HG03521 (cell line): ENCODE data around the gene AP2B1.

Experiments used
- ATAC-seq: cut with Tn5 transposase; IDR thresholded peaks from one replicate; pipeline ENCODE4 v1.9.1; 2021; ENCODE audit warnings: mild to moderate bottlenecking, moderate library complexity; ENCODE audit not compliant: unreplicated experiment

The AP2B1 gene

DNA sequence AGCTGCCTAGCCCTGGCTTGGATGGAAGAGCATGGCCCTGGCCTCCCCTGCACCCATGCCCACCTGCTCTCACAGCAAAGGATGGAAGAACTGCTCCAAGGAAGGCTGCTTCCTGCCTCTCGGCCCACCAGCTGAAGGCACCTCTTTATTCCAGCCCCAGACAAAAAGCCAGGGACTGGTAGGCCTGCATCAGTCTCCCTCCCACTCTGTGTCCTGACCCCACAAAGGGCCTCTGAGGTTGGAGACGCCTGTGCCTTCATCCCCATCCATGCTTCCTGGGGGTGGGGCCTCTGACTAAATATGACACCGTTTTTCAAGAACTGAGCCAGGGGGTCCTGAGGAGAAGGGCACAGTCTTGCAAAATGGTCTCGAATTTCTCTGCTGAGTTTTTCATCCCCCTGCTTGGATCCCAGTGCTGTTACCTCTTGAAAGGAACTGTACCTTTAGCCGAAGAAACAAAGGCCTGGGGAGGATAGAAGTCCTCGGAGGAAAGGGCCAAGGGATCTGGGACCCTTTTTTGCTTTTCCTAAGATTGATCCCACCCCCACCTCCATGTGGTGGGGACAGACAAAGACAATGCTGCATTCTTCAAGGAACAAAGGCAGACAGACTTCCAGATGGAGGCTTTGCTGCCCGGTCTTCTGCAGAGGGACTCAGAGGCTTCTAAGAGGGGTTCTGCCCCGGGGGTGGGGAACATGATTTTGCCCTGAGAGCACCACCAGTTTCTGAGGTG, 178.8 kb downstream of the AP2B1 start:
- no peak for ATAC-seq

DNA sequence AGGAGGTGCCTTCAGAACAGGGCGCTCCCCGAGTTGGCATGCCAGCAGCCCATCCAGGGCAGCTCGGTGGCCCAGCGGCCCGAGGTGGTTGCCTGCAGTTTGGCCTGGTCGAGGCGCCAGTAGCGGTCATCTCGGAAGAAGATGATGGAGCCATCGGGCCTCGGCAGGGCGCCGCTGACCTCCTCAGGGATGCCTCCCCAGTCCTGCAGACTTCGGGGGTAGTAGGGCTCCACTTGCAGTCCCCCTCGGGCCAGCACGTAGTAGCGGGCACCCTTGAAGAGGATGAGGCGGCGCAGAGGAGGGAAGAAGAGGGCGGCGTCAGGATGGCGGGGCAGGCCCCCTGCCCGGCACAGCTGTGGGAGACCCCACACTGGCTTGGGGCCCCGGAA, 179.4 kb downstream of the AP2B1 start:
- no peak for ATAC-seq

DNA sequence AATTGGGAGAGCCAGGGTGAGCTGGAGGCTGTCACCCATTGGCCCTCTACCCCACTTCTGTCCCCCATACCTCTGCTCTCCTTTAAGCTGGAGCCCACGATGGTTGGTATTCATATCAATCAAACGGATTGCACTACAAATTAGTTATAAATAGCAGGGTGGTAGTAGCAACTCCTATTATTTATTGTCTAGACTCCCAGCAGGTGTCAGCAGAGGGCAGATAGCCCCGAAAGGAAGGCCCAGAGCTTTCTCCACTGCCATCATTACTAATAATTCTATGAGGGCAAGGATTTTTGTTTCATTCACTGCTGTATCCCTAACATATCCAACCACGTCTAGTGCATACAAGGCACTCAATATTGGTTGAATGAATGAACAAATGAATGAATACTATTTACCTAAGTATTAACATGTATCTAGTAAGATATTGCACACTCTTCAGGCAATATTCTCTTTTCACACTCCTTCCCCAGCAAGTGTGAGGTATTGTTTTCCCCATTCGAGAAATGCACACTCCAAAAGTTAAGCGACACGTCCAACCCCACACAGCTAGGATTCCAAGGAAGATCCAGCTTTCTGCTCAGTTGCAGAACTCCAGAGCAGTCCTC, 179.9 kb downstream of the AP2B1 start:
- ATAC-seq: no peak

DNA sequence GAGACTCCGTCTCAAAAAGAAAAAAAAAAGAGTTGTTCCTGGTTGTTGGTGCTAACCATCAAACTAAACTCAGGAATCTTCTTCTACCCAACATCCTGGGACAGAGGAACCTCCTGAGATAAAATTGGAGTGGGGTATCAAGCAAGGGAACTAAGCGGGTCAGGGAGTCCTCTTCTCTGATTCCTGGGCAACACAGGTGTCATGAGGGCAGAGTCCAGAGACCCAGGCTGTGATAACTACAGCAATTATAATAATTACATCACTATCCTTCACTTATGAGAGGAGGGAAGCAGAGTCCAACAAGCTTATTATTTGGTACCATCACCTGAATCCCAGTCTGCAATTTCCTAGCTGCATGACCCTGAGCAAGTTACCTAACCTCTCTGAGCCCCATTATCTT, 181.7 kb downstream of the AP2B1 start:
- no peak for ATAC-seq

DNA sequence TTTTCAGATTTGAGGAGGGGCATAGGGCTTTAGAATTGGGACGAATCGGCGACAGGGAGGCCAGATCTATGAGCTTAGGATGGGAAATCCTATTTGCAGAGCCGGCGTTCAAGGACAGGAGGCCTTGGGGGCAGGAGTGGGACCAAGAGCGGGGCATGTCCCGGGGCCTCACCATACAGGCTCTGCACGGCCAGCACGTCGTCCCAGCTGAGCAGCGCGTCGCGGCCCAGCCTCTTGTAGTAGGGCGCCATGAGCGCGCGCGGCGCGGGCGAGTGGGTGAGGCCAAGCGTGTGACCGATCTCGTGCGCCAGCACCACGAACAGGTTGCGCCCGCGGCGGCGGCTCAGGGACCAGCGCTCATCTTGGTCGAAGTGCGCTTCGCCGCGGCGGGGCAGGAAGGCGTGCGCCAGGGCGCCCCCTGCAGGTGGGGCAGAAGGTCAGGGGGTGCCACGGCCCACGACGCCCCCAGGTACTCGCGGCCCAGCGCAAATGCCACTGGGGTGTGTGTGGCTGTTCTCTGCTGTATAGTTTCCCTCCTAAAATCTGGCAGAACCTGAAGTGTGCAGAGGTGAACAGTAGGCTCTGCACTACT, 182.9 kb downstream of the AP2B1 start:
- no peak for ATAC-seq

DNA sequence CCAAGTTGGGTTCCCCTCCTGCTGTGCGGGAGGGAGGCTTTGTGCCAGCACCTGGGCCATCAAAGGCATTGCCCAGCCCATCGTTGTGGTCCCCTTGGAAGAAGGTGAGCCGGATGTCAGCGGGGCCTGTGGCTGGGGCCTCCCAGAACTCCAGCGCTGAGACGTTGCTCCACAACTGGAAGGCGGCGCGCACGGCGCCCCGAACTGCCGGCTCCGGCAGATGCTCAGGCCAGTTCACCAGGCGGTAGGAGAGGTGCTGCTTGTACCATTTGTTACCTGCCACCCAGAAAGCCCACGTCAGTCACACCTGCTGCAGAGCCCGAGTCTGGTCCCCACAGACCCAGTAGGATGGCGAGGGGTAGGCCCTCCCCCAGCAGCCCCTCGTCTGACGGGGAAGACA, 186.0 kb downstream of the AP2B1 start:
- ATAC-seq: no peak

DNA sequence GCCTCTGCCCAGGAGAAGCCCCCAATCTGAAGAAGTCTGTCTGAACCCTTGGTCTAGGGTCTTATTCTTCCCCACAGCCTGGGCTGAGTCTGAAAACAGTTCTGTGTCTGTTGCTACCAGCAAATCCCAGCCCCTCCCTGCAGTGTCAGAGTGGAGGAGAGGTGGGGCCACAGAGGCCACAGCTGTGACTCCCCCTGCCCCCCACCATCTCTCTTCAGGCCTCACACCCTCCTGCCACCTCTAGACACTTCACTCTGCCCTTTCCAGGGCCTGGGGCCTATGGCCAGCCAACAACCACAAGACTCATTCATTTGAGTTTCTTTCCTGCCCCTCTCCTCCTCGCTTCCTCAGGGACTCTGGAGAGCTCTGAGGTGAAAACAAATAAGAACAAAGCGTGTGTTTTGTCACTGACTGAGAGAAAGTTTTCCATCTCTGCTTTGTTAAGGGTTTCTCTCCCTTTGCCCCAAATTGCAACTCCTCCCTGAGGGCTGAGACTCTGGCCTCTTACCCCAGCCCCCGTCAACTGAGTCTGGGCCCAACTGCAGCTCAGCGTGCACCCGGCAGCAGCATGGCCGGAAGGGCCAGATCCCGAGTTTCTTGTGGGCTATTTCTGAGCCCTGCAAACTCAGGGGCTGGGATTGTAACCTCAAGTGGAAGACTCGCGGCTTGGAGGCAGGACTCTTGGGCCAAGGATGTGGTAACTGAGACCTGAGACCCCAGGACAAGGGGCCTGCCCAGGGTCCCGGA, 186.7 kb downstream of the AP2B1 start:
- no peak for ATAC-seq

DNA sequence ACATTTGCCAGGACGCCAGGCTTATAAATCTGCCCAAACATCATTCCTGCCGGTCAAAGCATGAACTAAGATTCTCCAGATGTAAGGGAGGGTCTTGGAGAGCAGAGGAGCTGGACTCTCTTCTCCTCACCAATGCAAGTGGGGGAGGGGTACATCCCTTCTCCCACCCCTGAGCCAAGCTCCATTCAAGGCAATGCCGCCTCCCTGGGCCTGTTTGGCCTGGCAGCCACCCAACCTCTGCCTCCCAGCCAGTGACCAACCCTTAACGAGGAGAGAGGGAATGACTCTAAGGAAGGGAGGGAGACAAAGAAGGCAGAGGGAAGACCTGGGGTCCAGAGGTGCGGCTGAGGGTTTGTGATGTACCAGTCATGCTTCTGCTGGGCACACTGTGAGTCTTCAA, 187.4 kb downstream of the AP2B1 start:
- no peak for ATAC-seq

DNA sequence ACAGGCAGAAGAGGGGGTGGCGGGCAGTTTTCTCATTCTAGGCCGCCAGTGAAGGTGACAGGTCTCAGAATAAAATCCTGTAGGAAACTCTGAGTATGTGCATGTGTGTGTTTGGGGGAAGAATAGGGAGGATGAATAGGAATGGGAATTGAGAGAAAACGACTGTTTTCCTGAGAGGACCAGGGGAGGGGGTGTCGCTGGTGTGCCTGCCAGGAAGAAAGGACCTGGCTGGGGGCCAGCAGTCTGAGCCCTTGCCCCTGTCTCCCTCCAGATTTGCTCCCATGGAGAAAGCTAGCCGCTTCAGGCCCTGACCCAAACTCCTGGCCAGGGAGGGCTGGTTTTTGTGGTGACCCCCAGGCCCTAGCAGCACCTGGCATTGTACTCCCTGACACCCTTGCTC, 187.9 kb downstream of the AP2B1 start:
- ATAC-seq: no peak

DNA sequence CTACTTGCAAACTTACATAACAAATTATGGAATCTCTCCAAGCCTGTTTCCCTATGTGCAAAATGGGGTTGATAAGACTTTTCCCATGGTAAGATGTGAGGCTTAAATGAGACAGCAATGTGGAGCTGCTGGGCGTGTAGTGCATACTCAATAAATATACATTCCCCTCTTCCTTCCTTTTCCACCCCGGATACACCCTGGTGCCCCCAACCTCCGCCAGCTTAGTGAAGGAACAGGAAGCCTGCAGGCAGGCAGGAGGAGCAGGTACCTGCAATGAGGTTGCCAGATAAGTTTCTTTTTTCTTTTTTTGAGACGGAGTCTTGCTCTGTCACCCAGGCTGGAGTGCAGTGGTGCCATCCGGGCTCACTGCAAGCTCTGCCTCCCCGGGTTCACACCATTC, 188.5 kb downstream of the AP2B1 start:
- no peak for ATAC-seq
